Activated CD8-positive, alpha-beta memory T cell treated with anti-CD3 and anti-CD28 coated beads, Interleukin-2, amount 10 ng/mL, durations not matched to agents 7 days and 5 days (primary cell): ENCODE results near the gene PHACTR1. TPM values are rescaled to one million over a fixed set of nuclear protein-coding genes. Genes with fewer than 3 reads are reported as not detected.

Experiments used
- ATAC-seq: fragments of 150-1000 bp; cut with Tn5 transposase; one replicate; pipeline ENCODE4 v1.10.0; 2021; ENCODE audit warnings: moderate library complexity
- CTCF ChIA-PET: fragments of 350-600 bp; sonication (Branson Sonifier 250); formaldehyde crosslinking; loops from one replicate; lab custom pipeline; 2021; ENCODE audit warnings: antibody characterized with exemption; lab: Charles Lee
- DNase-seq: peaks from one replicate; pipeline ENCODE4 v3.0.0-alpha.2; 2020
- H3K27ac Mint-ChIP-seq: one replicate; pipeline ENCODE4 v1.8.0; 2021; ENCODE audit warnings: mild to moderate bottlenecking, mixed read lengths
- H3K27me3 Mint-ChIP-seq: one replicate; pipeline ENCODE4 v1.8.0; 2021; ENCODE audit warnings: mixed read lengths
- H3K36me3 Mint-ChIP-seq: one replicate; pipeline ENCODE4 v1.8.0; 2021; ENCODE audit warnings: mild to moderate bottlenecking, mixed read lengths
- H3K4me1 Mint-ChIP-seq: one replicate; pipeline ENCODE4 v1.8.0; 2021; ENCODE audit warnings: mixed read lengths
- H3K4me3 Mint-ChIP-seq: one replicate; pipeline ENCODE4 v1.8.0; 2021; ENCODE audit warnings: mild to moderate bottlenecking, moderate library complexity, mixed read lengths
- H3K9me3 Mint-ChIP-seq: one replicate; pipeline ENCODE4 v1.8.0; 2022; ENCODE audit warnings: low read depth, mixed read lengths
- total RNA-seq, 2 experiments: library from RNA; stranded (reverse); gene quantifications; one replicate each; pipeline ENCODE4 v1.2.3, GENCODE V29; 2021

Gene PHACTR1
- total RNA-seq, 2 experiments from 2014 or later: 0.73 to 2.2 TPM

DNA sequence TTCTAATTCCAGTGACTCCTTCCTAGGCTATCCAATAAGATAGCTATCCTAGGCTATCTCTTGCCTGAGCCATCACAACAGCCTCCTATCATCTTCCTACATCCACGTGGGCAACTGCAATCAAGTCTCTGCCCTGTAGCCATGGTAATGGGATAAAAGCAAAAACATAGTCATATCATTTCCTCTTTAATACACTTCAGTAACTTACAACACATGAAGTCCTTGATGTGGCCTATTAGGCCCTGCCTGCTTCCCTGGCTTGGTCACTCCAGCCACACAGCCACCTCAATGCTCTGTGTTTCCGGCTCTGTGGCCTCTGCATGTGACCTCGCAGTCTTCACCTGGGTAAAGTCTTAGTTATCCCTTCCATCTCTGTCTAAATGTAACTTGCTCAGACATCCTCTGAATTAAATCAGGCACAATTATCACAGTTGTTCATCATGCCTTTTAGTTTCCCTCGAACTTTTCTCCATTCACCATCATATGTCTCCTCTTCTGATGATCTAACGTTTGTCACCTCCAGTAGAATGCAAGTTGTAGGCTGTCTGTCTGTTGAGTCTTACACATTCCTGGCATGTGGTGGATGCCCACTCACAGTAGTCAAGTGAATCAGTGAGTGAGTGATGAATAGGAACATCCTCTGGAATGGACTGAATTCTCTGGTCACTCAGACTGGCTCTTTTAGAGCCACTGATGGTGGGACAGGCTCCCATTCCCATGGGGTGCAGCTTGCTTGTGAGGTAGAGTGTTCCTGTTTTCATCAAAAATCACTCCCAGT, 382.4 kb downstream of the PHACTR1 start:
- DNase-seq (no peak), ATAC-seq (no peak)
- CTCF ChIA-PET: no interaction called here
- Mint-ChIP-seq H3K4me1 (no peaks in the 10 kb centered on the region), H3K27ac (no peak overlapping the region), H3K27me3 (peaks cover 20% of the 10 kb centered on the region), H3K36me3 (no peaks in the 10 kb centered on the region), H3K9me3 (no peaks in the 10 kb centered on the region), H3K4me3 (no peak overlapping the region)

DNA sequence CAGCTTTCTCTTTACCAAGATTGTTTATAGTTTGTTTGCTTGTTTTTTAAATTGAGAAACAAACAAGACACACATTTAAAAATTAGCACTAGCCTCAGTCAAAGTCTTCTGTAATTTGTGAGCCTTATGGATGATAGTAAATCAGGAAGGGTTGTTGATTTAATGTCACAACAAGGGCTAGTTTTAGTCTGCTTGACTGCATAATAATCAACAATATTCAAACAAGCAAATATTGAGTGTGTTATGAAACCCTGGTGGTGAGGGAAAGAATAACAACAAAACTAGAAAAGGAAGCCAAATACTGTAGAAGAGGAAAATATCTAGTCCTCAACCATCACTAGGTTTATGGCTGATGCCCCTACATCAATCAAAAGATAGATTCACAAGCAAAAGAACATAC, 383.2 kb downstream of the PHACTR1 start:
- Mint-ChIP-seq H3K4me3 (no peak overlapping the region), H3K27me3 (peaks cover 21% of the 10 kb centered on the region), H3K27ac (no peak overlapping the region), H3K36me3 (no peaks in the 10 kb centered on the region), H3K9me3 (no peaks in the 10 kb centered on the region), H3K4me1 (no peaks in the 10 kb centered on the region)
- ATAC-seq: no peak
- DNase-seq: no peak
- CTCF ChIA-PET: no interaction called here

DNA sequence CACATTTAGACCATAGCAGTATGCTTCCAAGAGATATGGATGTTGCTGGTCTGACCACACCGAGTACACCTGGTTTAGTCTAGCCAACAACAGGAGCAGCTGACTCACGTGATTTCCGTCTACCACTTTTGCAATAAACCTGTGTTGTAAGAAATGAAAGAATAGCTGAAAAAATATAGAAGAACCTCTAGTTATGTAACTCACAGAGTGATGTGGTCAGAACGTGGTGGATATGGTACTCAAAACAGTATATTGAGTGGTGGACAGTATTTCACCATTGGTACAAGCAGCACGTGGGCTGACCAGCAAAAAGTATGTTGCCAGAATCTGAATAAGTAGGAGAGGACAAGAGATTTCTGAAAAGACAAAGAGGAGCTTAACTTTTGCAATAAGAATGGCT, 384.8 kb downstream of the PHACTR1 start:
- ATAC-seq (no peak), DNase-seq (no peak)
- no peaks in the 10 kb centered on the region for H3K4me1 Mint-ChIP-seq
- H3K36me3 Mint-ChIP-seq: no peaks in the 10 kb centered on the region
- H3K9me3 Mint-ChIP-seq: no peaks in the 10 kb centered on the region
- no peak overlapping the region for H3K27ac Mint-ChIP-seq
- peaks cover 26% of the 10 kb centered on the region for H3K27me3 Mint-ChIP-seq
- CTCF ChIA-PET: no interaction called here
- no peak overlapping the region for H3K4me3 Mint-ChIP-seq

DNA sequence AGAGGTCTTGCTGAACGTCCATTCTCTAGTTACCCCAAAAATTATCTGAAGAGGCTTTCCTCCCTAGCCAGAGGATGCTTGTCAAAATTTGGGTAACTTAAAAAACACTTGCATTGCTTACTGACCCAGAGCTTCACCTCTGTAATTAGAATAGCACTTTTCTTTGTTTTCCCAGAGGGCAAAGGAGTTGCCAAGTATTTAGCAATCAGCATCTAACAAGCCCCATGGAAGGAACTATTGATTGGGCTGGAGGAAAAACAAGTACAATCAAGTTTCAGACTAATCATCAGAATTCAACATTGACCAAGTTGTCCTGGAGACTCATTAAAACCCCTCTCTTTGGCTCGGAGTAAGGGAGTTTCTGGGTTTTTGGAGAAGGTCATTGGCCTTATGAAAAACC, 385.4 kb downstream of the PHACTR1 start:
- no peak for ATAC-seq
- CTCF ChIA-PET: no interaction called here
- no peaks in the 10 kb centered on the region for H3K36me3 Mint-ChIP-seq
- no peak overlapping the region for H3K4me3 Mint-ChIP-seq
- H3K4me1 Mint-ChIP-seq: no peaks in the 10 kb centered on the region
- H3K27me3 Mint-ChIP-seq: peaks cover 28% of the 10 kb centered on the region
- H3K27ac Mint-ChIP-seq: no peak overlapping the region
- no peaks in the 10 kb centered on the region for H3K9me3 Mint-ChIP-seq
- DNase-seq: no peak

DNA sequence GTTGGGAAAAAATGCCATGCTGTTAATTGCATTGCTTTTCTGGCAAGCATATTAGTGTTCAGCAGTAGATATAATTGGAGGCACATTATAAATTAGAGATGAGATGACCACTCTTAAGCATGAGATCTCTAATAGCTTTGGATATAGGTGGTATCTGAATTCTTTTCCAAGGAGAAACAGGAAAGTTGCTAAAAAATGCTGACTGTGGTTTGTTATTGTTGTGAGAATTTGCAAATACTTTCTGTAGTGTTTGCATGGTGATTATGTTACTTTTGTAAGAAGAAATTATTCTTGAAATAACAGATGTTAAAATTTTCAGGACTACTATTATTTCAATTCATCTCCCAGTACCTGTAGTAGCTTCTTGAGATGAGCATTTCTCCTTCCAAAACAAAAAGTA, 386.6 kb downstream of the PHACTR1 start:
- CTCF ChIA-PET: no interaction called here
- Mint-ChIP-seq H3K4me1 (no peaks in the 10 kb centered on the region), H3K27me3 (peaks cover 30% of the 10 kb centered on the region), H3K36me3 (no peaks in the 10 kb centered on the region), H3K4me3 (no peak overlapping the region), H3K27ac (no peak overlapping the region), H3K9me3 (no peaks in the 10 kb centered on the region)
- DNase-seq: no peak
- ATAC-seq: no peak

DNA sequence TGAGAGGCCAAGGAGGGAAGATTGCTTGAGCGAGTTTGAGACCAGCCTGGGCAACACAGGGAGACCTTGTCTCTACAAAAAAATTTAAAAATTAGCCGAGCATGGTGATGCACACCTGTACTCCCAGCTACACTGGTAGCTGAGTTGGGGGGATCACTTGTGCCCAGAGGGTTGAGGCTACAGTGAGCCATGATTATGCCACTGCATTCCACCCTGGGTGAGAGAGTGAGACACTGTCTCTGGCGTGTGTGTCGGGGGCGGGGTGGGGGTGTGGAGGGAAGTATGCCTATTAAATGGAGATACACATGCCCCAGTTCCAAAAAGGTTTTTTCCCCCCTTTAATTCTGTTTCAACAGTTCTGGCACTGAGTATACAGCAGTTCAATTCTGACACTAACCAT, 388.6 kb downstream of the PHACTR1 start:
- H3K36me3 Mint-ChIP-seq: no peaks in the 10 kb centered on the region
- no peak overlapping the region for H3K27ac Mint-ChIP-seq
- CTCF ChIA-PET: no interaction called here
- H3K4me3 Mint-ChIP-seq: no peak overlapping the region
- H3K9me3 Mint-ChIP-seq: no peaks in the 10 kb centered on the region
- peaks cover 35% of the 10 kb centered on the region for H3K27me3 Mint-ChIP-seq
- no peak for DNase-seq
- no peak for ATAC-seq
- H3K4me1 Mint-ChIP-seq: no peaks in the 10 kb centered on the region

DNA sequence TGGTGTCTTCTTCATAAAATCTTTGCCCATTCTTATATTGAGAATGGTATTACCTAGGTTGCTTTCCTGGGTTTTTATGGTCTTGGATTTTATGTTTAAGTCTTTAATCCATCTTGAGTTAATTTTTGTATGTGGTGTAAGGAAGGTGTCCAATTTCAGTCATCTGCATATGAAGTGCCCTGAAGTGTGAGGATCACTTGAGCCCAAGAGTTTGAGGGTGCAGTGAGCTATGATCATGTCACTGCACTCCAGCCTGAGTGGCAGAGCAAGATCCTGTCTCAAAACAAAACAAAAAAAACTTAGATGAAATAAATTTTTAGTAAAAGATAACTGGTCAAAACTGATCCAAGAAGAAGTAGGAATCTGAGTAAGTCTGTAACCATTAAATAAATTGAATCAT, 396.4 kb downstream of the PHACTR1 start:
- Mint-ChIP-seq H3K27ac (no peak overlapping the region), H3K27me3 (peaks cover 51% of the 10 kb centered on the region), H3K4me1 (no peaks in the 10 kb centered on the region), H3K36me3 (no peaks in the 10 kb centered on the region), H3K9me3 (no peaks in the 10 kb centered on the region), H3K4me3 (no peak overlapping the region)
- no peak for DNase-seq
- ATAC-seq: no peak
- CTCF ChIA-PET: no interaction called here

DNA sequence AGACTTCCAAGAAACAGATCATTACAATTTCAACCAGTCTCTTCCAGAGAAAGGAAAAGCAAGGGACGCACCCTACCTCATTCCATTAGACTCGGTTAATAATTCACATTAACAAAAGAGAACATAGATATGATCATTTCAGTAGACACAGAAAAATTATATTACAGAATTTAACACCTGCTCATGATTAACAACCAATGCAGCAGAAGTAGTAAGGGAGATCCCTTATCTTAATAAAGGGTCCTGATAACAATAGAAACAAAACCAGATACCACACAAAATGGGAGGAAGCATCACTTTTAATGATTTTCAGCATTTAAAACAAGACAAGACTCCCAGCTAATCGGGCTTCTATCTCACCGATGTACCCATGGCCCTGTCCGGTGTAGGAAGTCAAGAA, 396.8 kb downstream of the PHACTR1 start:
- Mint-ChIP-seq H3K27me3 (peaks cover 51% of the 10 kb centered on the region), H3K36me3 (no peaks in the 10 kb centered on the region), H3K27ac (no peak overlapping the region), H3K4me3 (no peak overlapping the region), H3K9me3 (no peaks in the 10 kb centered on the region), H3K4me1 (no peaks in the 10 kb centered on the region)
- DNase-seq (no peak), ATAC-seq (no peak)
- CTCF ChIA-PET: no interaction called here

DNA sequence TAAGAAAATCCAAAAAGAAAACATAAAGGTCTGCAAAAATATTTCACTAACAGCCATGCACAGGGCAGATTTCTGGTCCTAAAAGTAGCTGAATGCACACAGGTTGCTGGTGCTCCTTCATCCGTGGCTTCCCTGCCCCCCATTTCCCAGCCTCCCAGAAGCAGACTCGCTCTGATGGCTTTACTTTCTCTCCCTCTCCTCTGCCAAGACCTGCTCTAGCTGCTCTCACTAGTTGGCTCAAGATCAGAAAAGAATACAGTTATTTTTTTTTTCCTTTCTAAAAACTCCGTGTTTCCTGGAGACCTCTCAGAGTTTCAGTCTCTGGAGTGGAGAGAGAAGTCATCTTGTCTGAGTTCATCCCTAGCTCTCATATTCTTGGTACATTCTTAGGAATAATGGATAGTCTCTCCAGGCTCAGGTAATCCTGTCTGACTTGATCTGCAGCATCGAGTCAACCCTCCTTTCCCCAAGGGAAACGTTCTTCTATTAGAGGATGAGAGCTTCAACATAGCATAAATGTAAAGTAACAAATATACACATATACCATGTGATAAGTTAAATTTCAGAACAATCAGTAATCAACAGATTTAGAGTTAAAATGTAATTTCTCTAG, 397.5 kb downstream of the PHACTR1 start:
- CTCF ChIA-PET: no interaction called here
- Mint-ChIP-seq H3K27me3 (peaks cover 51% of the 10 kb centered on the region), H3K27ac (no peak overlapping the region), H3K4me1 (no peaks in the 10 kb centered on the region), H3K36me3 (no peaks in the 10 kb centered on the region), H3K4me3 (no peak overlapping the region), H3K9me3 (no peaks in the 10 kb centered on the region)
- DNase-seq: no peak
- no peak for ATAC-seq

DNA sequence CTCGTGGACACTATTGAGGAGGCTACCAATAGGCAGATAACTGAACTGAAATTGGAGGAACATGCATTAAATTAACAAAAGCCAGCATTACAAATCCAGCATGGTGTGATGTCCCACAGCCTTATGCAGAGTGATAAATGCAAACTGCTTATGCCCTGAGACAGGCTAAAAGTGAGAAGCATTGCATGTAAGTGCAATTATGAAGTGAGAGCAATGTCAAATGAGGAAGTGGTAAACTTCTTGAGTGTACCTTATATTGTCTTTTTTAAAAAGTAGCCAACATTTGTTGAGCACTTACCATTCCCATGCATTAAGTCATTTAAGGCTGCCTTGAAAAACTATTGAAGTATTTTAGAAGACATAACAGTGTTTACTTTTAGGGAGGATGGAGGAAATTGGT, 399.6 kb downstream of the PHACTR1 start:
- peaks cover 40% of the 10 kb centered on the region for H3K27me3 Mint-ChIP-seq
- no peaks in the 10 kb centered on the region for H3K4me1 Mint-ChIP-seq
- H3K4me3 Mint-ChIP-seq: no peak overlapping the region
- DNase-seq: no peak
- H3K27ac Mint-ChIP-seq: no peak overlapping the region
- H3K36me3 Mint-ChIP-seq: no peaks in the 10 kb centered on the region
- ATAC-seq: no peak
- CTCF ChIA-PET: no interaction called here
- no peaks in the 10 kb centered on the region for H3K9me3 Mint-ChIP-seq

DNA sequence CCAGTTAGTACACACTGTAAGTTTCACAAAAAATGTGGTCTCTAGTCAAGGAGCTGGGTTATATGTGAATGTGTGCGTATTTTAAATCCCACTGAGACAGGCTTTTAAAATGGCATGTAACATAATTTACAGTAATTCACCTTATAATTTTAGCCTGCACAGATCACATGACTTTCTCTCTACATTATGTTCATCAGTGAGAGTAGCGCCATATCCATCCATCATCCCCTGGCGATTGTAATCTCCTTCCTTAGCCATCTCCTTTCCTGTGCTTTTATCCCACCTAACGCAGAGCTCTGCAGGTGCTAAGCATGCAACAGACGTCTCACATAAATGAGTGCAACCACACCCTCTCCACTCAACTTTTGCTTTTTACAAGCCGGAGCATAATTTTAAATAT, 401.0 kb downstream of the PHACTR1 start:
- H3K27ac Mint-ChIP-seq: no peak overlapping the region

DNA sequence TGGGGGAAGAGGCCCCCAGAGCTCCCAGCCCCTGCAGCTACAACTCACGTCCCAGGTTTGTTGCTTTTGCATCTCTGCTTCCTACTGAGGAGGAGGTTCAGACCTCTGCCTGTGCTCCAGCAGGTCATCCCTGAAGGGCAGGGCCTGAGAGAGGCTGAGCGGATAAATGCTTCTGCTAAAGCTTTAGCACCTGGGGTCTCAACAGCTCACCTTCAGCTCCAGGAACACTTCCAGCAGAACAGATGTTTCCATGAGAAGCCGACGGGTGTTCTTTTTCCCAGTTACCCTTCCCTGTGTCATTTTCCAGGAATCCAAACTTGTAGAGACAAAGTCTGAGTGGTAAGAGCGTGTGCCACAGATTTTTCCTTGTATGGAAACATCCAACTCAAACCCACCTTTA, 403.0 kb downstream of the PHACTR1 start:
- CTCF ChIA-PET: no interaction called here
- no peak for DNase-seq
- Mint-ChIP-seq H3K4me1 (no peaks in the 10 kb centered on the region), H3K27me3 (peaks cover 27% of the 10 kb centered on the region), H3K9me3 (no peaks in the 10 kb centered on the region), H3K4me3 (no peak overlapping the region), H3K36me3 (no peaks in the 10 kb centered on the region), H3K27ac (no peak overlapping the region)
- no peak for ATAC-seq

More for the DNA sequence above, 401.0 kb downstream of the PHACTR1 start:
- no peak for DNase-seq
- no peak for ATAC-seq
- Mint-ChIP-seq H3K4me3 (no peak overlapping the region), H3K9me3 (no peaks in the 10 kb centered on the region), H3K36me3 (no peaks in the 10 kb centered on the region), H3K4me1 (no peaks in the 10 kb centered on the region), H3K27me3 (peaks cover 30% of the 10 kb centered on the region)
- CTCF ChIA-PET: no interaction called here

DNA sequence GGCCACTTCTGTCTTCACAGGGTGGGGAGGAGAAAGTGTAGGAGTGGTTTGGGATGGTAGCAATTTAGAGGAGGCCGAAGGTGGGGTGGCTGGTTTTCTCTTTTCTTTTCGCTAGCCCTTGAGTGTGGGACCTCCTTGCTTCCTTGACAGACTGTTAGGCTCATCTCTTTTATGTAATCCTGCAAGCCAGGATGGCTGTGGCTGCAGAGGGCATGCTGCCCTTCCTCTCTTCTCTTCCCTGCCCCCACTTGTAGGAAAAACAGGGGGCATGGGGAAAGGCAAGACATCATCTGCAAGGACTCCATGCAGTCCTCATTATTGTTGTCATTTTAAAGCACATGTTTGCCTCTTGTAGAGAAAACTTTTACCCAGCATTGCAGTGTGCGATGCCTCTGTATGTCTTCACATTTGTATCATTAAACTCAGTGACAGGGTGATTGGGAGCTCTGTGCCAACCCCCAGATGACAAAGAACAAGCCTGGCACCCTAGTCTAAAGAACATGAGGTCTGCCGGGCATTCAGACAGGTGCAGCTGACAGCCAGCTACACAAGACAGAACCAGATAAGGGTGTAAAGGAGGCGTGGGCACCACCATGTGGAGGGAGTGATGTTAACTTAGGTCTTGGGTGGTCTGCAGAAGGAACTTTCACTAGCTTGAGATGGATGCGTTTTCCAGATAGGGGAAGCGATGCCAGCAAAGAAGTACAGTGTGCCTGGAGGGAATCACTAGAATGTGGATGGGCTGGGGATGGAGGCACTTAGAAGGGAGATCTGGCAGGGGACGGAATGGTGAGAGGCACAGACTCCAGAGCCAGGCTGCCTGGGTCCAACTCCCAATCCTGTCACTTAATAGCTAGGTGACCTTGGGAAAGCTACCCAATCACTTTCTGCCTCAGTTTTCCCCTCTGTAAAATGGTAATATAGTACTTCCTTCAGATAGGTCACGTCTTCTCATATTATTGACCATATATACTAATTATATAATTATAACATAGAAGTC, 404.2 kb downstream of the PHACTR1 start:
- DNase-seq (no peak), ATAC-seq (no peak)
- Mint-ChIP-seq H3K27ac (no peak overlapping the region), H3K27me3 (peaks cover 28% of the 10 kb centered on the region), H3K9me3 (no peaks in the 10 kb centered on the region), H3K4me3 (no peak overlapping the region), H3K36me3 (no peaks in the 10 kb centered on the region), H3K4me1 (no peaks in the 10 kb centered on the region)
- CTCF ChIA-PET: no interaction called here
